ENCODE results near the gene SEC14L5.
A peak's percentile ranks its signal among the peaks of the same experiment; 100 is the strongest.
"Not testable (repeated sequence)": the region's sequence is repeated elsewhere in the genome, so short reads cannot be mapped to it uniquely, and the experiment has no call there.

SEC14L5 gene

DNA sequence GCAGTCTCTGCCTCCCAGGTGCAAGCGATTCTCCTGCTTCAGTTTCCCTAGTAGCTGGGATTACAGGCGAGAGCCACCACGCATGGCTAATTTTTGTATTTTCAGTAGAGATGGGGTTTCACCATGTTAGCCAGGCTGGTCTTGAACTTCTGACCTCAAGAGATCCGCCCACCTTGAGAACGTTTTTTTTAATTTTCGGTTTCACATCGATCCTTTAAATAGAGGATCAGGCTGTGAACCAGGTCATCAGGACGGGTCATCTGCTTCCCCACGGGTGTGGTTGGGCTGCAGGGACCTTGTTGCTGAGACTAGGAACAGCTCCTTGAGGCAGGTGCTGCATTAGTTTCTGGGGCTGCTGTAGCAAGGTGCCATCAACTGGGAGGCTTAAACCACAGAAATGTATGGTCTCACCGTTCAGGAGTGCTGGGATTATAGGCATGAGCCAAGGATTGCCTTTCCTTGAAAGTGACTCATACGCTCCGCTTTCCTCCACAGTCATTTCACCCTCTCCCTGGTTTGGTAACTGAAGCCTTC is 83.5 kb downstream of the SEC14L5 start:
- peak; percentile 81 for DNase-seq (ENCODE audit: low read depth)

DNA sequence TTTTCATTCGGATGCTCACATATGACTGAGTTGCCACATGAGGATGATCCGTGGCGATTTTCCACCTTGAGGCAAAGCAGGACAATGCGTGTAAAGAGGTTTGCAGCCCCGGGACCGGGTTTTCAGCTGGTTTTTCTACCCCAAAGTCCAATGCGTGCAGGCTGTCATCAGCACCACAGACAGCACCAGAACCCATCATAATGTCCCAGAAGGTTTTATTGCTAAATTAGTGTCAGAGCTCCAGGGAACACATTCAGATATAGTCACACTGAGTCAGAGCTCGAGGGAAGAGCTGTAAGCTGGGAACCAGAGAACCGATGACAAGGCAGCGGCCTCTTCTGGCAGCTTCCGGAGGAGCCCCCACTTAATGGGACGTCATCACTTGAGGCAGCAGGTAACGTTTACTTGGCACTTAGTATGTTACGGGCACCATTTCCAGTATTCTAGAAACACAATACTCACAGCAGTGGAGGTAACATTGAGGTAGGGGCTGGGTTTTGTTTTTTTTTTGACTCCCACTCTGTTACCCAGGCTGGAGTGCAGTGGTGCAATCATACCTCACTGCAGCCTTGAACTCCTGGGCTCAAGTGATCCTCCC is 84.5 kb downstream of the SEC14L5 start:
- DNase-seq (ENCODE audit: low read depth): peak; percentile 46

DNA sequence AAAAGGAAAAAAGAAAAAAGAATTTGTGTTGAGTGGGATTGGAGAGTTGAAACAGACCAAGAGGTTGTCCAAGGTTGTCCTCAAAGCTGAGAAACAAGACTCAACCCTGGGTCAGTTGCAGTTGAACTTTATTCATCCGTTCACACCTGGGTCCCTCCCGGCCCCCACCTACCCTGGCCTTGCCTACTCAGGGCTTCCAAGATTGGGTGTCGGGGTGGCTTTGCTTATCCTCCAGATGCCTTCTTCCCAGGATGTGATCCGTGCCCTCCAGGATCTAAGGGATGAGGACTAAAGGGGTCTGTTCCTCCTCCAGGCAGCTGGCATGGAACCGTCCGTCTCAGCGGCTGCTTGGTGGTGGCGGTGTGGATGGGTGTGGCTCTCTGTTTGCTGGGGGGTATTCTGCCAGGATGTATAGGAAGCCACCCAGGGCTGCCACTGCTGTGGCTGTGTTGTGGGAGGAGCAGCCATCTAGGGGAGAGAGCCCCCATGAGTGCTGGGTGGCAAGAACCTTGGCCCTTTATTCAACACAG is 85.9 kb downstream of the SEC14L5 start:
- no peak for DNase-seq (ENCODE audit: low read depth)

DNA sequence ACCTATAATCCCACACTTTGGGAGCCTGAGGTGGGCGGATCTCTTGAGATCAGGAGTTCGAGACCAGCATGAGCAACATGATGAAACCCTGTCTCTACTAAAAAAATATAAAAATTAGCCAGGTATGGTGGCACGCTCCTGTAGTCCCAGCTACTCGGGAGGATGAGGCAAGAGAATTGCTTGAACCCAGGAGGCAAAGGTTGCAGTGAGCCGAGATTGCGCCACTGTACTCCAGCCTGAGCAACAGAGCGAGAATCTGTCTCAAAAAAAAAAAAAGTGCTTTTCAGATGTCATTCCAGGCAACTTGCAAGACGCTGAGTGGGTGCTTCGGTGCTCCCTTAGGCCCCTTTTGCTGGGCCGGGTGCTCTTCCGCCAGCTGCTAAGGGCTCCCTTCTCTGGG is 86.5 kb downstream of the SEC14L5 start:
- DNase-seq (ENCODE audit: low read depth): not testable (repeated sequence)

DNA sequence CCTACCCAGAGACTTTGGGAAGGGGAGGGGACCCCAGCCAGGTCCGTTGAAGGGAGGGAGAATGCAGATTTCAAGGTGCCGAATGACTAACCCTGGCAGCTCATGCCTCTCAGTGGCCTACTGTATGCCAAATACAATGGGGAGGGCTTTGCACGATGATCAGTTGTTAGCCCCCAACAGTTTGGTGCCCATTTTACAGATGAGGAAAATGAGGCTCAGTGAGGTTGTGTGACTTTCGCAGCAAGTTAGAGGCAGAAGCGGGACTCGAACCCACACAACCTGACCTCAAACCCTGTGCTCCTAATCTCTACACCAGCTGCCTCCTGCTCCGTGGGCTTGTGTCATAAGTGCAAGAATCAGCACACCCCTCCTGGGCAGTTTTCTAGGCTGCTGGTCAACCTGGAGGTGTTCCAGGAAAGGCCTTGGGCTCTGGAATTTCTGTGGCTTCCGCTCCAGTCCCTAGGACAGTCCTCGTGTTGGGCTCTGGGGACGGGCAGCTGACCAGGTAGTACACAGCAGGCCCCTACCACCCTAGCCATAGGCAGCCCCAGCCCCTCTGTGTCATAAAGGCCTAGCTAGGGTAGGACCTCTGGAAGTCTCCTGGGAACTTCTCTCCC is 87.5 kb downstream of the SEC14L5 start:
- DNase-seq (ENCODE audit: low read depth): no peak

DNA sequence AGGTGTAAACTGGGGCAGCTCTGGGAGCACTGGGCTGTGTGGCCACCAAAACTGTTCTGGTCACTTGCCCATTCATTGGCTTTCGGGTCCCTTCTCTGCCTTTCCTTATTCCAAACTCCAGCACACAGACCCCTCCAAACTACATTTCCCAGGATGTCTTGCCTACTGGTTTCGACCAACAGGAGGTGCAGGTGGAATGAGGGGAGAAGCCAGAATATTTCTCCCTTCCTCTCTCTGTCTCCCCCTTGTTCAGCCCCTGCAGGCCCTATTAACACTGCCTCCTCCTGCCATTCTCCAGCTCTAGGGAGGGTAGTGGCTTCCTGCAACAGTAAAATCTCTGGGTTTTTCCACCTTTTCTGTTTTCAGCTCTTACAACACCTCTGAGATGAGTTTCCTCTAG is 88.8 kb downstream of the SEC14L5 start:
- no peak for DNase-seq (ENCODE audit: low read depth)

DNA sequence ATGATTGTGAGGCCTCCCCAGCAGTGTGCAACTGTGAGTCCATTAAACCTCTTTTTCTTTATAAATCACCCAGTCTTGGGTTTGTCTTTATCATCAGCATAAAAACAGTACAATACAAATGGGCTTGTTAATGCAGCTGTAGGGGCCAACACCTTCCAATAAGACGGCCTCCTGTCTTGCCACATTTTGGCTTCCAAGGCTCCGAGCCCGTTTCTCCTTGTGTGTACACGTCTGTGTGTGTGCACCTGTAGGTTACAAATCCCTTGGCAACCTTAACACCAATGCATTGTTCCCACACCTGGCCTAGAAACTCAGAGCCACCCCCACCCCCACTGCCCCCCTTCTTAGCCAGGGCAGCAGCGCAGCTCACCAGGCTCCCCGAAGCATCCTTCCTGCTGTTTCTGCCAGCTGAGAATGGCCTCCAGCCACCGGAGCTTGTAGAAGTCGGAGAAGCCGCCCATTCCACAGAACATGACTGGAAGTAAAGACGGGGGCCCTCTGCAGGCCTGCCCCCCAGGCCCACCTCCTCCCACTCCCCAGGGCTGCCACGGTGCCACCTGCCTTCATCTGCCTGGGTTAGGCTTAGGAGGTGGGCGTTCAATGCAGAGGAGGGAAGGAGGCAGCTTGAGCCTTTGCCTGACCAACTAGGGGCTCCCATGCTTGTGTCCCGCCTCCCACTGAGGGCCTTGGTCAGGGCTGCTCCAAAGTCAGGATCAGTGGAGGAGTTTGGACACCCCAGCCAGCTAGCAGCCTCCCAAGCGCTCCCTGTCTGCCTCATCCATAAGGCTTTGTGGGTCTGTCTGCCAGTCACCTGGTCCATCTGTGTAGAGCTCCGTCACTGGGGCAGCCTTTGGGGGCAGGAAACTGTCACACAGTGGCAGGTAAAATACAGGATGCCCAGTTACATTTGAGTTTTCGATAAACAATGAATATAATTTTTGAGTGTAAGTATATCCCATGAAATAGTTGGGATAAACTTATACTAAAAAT is 97.0 kb downstream of the SEC14L5 start:
- DNase-seq (ENCODE audit: low read depth): no peak

DNA sequence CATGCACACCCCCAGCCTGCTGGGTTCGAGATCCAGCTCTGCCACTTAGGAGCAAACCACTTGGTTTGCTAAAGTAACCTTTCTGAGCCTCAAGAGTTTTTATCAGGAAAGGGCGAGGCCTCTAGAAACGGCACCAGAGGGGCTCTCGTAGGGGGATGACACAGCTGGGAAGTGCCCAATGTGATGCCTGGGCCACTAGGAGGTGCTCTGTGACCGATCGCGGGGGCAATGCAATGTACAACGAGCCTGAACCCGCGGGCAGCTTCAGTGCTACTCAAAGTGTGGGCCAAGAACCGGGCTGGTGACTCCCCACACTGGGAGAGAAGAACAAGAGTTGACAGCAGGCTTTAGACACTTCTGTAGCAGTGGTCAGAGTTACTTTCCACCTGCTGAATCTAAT is 98.2 kb downstream of the SEC14L5 start:
- DNase-seq (ENCODE audit: low read depth): no peak

DNA sequence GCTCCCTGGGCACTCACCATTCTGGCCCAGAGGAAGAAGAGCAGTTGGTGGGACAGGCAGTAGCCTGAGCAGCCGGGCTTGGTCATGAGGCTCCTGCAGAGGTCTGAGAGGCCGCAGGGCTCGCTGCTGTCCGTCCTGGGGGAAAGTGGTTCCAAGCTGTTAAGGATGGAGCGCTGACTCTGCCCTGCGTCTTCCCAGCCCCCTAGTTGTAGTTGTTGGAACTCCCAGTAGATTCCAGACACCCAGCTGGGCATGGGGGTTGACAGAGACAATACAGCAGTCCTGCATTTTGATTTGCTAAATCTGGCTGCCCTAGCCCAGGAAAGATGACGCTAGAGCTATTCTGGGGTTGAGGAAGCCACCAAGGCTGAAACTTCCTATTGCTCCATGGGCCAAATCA is 100.3 kb downstream of the SEC14L5 start:
- no peak for DNase-seq (ENCODE audit: low read depth)

DNA sequence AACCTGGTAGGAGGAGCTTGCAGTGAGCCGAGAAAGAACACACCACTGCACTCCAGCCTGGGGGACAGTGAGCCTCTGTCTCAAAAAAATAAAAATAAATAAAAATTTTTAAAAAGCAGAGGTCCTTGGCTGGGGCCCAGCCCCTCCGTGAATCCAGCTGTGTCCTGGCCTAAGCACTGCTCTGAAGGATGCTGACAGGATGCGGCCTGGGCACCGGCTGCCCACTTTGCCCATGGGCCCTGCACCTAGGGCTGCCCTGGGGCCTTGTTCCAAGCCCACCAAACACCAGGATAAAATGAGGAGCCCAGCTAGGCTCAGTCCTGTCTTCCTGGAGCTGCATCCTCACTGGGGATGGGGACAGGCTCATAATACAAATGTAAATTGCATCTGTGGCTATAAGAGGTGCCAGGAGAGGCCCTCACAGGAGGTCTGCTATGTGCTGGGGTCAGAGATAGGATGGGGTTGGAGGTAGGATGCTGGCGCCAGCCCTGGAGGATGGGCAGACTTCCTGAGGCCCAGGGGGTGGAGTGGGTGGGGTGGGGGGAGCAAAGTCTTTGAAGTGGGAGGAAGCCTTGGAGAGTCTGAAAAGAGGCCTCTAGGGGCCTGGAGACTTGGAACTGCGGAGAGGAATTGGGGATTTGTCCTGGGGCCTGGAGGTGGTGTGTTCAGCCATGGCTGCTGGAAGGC is 101.4 kb downstream of the SEC14L5 start:
- no peak for DNase-seq (ENCODE audit: low read depth)

DNA sequence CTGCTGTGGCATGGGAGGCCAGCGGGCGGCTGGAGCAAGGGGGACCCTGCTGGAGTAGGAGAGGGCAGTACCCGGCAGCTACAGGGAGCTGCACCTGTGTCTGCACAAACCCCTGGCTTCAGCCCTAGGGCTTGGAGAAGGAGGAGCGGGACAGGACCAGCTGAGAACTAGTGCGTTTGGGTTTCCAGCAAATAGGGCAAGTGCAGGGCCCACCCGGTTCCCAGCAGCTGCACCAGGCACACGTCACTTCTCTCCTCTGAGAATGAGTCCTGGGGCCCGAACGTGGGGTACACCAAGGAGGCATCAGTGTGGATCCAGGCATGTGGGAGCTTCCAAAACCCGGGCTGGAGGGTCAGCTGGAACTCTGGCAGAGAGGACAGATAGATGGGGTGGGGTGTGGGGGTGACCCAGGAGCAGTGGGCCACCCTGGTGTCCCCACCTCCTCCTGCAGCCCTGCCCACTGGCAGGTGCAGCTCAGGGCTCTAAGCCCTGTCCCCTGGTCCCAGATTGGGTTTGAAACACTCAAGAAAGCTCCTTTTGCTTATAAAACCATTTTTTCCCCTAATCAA is 102.0 kb downstream of the SEC14L5 start:
- DNase-seq (ENCODE audit: low read depth): no peak

DNA sequence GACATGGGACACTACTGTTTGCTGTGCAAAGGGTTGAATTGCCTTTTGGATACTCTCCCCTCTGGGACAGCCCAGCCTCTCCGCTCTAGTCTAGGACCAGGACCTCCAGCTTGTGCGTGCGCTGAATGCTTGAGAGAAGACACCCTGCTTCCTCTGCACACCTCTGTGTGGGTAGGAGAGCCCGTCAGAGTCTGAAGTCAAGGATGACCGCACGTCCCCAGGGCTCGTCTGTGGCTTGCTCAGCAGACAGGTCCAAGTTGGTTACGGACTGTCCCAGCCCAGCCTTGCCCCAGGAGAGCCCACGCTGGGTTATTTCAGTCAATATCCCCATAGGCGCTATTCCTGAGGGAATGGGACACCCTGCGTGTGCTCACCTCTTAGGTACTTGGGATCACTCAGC is 103.9 kb downstream of the SEC14L5 start:
- no peak for DNase-seq (ENCODE audit: low read depth)

DNA sequence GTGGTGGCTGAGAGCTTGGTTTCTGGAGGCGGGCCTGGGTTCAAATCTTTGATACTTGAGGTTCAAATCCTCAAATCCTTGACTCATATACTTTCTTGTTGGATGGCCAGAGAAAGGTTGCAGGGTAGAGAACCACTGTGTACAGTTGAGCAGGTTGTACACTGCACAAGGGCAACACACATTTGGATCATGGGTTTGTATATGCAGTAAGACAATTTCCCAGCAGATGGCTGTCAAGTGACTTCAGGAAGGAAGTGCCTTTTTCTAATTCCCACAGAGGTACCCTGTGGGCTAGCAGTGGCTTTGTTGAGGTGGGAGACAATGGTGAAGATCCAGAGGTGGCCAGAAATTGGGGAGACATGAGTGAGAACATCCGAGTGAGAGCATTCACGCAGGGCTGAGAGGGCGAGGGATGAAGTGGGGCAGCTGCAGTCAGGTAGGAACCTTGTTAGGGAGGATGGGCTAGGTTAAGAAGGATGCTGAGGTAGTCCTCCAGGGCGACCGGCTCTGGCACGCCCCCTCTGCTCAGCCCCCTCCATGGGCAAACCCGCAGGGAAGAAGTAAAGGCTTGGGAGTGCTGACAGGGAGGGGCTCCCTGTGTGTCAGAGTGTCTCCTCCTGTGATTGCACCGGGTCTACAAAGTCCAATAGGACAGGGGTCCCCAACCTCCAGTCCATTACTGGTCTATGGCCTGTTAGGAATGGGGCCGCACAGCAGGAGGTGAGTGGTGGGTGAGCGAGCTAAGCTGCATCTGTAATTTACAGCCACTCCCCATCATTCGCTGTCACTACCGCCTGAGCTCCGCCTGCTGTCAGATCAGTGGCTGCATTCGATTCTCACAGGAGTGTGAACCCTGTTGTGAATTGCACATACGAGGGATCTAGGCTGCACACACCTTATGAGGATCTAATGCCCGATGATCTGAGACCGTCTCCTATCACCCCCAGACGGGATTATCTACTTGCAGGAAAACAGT is 104.9 kb downstream of the SEC14L5 start:
- no peak for DNase-seq (ENCODE audit: low read depth)

DNA sequence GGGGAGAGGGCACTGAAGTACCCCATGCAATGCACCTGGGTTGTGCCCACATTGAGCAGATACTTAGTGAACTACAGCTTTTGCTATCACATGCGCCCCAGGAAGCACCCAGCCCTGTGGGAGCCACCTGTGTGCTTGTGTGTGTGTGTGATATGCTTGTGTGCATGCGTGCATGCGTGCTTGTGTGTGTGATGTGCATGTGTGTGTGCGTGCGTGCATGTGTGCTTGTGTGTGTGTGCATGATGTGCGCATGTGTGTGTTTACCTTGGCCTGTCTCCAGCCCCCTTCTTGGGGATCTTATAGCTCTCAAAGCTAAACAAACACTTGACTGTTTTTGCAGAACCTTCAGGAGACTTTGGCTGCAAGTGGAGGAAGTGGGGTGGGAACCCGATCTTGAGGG is 106.8 kb downstream of the SEC14L5 start:
- DNase-seq (ENCODE audit: low read depth): peak; percentile 43

DNA sequence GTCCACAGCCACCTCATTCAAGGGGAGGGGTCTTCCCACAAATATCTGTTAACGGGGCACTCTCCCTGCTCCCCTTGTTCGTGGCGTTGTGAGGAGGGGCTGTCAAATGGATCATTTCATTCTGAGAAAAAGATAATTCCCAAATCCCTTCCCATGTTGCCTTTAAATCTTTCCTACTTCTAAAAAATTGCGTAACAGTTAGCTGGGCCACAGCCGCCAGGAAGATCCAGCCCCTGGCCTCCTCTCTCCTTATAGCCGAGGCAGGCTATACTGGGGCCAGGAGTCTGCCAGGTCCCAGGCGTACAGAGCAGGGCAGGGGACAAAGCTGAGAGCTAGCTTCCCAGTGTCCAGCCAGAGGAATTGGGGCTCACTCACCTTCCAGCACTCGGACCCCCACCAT is 107.2 kb downstream of the SEC14L5 start:
- no peak for DNase-seq (ENCODE audit: low read depth)

DNA sequence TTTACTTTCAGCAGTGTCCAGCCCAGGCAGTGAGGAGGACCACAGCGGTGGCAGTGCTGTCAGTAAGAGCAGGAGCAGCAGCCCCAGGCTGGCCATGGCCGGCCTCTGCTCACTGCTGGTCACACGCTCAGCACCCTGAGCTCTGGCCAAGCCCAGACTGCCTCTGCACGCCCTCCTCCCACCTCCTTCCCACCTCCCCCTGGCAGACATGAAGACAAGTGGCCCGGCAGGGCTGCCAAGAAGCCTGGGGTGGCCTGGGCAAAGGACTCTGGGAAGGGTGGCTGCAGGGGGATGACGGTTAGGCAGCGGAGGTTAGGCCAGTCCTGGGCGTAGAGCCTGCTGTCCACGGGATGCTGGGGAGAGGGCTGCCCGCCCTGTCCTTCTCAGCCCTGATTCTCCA is 107.7 kb downstream of the SEC14L5 start, which contains the start of gene C16orf89:
Gene C16orf89 (minus strand): TSS at position 144 of the 400 bp plus-strand sequence. CDS start 48 bp downstream, at position 96.
- DNase-seq (ENCODE audit: low read depth): no peak

DNA sequence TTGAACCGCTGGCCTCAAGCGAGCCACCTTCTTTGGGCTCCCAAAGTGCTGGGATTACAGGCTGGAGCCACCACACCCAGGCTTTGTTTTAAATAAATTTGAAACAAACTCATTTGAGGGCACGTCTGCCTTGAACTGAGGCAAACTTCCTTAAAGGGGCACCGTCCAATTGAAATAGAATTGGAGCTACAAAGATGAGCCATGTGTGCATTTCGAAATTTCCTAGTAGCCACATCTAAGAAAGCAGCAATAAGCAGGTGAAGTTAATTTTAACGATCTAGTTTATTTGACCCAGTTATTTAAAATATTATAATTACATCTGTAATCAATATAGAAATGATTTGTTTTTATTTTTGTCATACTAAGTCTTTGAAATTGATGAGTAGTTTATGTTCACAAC is 108.4 kb downstream of the SEC14L5 start:
- no peak for DNase-seq (ENCODE audit: low read depth)
